A673 (cell line): ENCODE results near the gene SAMHD1.

ENCODE experiments used
- EZH2 ChIP-seq: fragments of 200-600 bp; sonication (generic); IDR thresholded peaks from 2 replicates; pipeline ENCODE4 v1.6.1; 2017; ENCODE audit warnings: borderline replicate concordance, low read depth, mild to moderate bottlenecking, mixed read lengths, antibody characterized with exemption, low read length; ENCODE audit not compliant: poor library complexity, severe bottlenecking
- TF ChIP-seq, protein P1 (sequence below): fragments of 300-800, 200-600 bp; sonication (generic); conservative IDR thresholded peaks from 2 replicates; pipeline ENCODE4 v1.5.1; 2017; ENCODE audit warnings: low read depth, mild to moderate bottlenecking, antibody characterized with exemption, low read length, moderate library complexity, mixed read lengths

DNA sequence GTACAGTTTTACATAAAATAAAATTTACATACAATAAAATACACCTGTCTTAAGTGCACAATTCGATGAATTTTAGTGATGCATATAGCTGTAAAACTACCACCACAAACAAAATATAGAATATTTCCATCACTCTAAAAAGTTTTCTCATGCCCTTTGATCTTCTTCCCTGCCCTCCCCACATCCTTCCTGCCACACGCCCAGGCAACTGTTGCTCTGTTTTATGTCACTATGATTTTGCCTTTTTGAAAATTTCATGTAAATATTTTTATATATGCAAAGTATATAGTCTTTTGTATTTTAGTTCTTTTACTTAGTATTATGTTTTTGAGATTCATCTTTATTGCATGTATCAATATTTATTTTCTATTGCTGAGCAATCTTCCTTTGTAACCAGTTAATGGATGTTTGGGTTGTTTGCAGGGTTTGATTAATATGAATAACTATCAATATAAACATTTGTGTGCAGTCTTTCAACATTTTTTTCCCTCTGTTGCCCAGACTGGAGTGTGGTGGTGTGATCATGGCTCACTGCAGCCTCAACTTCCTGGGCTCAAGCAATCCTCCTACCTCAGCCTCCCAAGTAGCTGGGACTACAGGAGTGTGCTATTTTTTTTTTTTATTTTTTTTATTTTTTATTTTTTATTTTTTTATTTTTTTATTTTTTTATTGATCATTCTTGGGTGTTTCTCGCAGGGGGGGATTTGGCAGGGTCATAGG lies 23.8 kb upstream of the SAMHD1 start:
- TF ChIP-seq, protein P1, sequence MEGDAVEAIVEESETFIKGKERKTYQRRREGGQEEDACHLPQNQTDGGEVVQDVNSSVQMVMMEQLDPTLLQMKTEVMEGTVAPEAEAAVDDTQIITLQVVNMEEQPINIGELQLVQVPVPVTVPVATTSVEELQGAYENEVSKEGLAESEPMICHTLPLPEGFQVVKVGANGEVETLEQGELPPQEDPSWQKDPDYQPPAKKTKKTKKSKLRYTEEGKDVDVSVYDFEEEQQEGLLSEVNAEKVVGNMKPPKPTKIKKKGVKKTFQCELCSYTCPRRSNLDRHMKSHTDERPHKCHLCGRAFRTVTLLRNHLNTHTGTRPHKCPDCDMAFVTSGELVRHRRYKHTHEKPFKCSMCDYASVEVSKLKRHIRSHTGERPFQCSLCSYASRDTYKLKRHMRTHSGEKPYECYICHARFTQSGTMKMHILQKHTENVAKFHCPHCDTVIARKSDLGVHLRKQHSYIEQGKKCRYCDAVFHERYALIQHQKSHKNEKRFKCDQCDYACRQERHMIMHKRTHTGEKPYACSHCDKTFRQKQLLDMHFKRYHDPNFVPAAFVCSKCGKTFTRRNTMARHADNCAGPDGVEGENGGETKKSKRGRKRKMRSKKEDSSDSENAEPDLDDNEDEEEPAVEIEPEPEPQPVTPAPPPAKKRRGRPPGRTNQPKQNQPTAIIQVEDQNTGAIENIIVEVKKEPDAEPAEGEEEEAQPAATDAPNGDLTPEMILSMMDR = no peak
- no peak for TF ChIP-seq EZH2
